ENCODE measurements around the gene GDF2. TPM values are rescaled to one million over a fixed set of nuclear protein-coding genes. Genes with fewer than 3 reads are reported as not detected.
A peak's percentile ranks its signal among the peaks of the same experiment; 100 is the strongest.

The GDF2 gene
- total and polyA plus RNA-seq, 10 of the 15 experiments (the other 5 are each of a cell fraction or from before 2014, with no cell fraction given): not detected

DNA sequence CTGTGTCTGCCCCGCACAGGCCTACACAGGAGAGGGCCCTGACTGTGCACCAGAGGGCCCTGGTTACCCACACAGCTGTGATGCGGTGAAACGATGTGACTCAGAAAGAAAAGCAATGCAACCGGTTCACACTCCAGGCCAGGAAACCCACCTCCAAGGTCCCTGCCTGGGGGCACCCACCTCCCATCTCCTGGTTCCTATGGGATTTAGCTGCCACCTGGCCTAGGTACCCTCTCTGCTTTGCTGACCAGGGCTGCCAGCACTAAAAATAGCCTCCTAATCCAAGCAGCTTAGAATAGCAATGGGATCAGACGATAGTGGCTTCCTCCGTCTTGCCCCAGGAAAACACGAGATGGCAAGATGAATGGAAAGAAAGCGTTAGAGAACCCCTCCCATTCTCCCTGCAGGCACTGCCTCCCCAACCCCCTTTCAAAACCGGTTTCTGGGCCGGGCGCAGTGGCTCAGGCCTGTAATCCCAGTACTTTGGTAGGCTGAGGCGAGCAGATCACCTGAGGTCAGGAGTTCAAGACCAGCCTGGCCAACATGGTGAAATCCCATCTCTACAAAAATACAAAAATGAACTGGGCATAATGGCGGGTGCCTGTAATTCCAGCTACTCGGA, 38.3 kb downstream of the GDF2 start:
- Histone ChIP-seq H3K36me3 (ENCODE audit: control insufficient read depth in 2 of 2, insufficient read depth in 2 of 2, low read length in 1 of 2) (no peaks in the 10 kb centered on the region), H3K27ac (ENCODE audit: control insufficient read depth, insufficient read depth) (no peak overlapping the region), H4K20me1 (ENCODE audit: control insufficient read depth, insufficient read depth) (no peaks in the 10 kb centered on the region), H2AFZ (ENCODE audit: control insufficient read depth, low read depth, low read length) (no peak overlapping the region), H3K79me2 (ENCODE audit: control insufficient read depth, insufficient read depth, low read length) (no peaks in the 10 kb centered on the region), H3K9ac (ENCODE audit: control insufficient read depth, insufficient read depth, low read length) (no peak overlapping the region), H3K9me3 (replicated peaks; ENCODE audit: control insufficient read depth, insufficient read depth, low read length) (no peaks in the 10 kb centered on the region), H3K27me3 (replicated peaks in 1 of 2; ENCODE audit: control insufficient read depth in 2 of 2, insufficient read depth in 2 of 2, low read length in 1 of 2) (no peaks in the 10 kb centered on the region; a peak in 1 of 4 replicates), H3K4me3 (no peak overlapping the region), H3K4me1 (ENCODE audit: control insufficient read depth, insufficient read depth, low read length) (no peaks in the 10 kb centered on the region), H3K4me2 (ENCODE audit: control insufficient read depth, insufficient read depth) (no peak overlapping the region)
- RAD21 ChIA-PET (ENCODE audit: unreplicated experiment): no interaction called here
- ATAC-seq (no peak), FAIRE-seq (no peak), DNase-seq (ENCODE audit: low read depth, low spot score) (no peak)
- in situ Hi-C loops (cut with MboI) (no loop called here), intact Hi-C loops (cut with micrococcal nuclease; ENCODE audit: unreplicated experiment) (no loop called here)
- SMC1A ChIA-PET (ENCODE audit: uncharacterized antibody, unreplicated experiment): no interaction called here
- BruUV-seq (replicated peaks): no TSS peak
- CTCF ChIA-PET: no interaction called here
- no peak for TF ChIP-seq HCFC1 (IDR thresholded peaks at IDR 0.05; ENCODE audit: low read length)
- TF ChIP-seq IKZF1 (conservative IDR thresholded peaks at IDR 0.05): no peak
- no peak for TF ChIP-seq NBN (IDR thresholded peaks at IDR 0.05)
- TF ChIP-seq, protein P1, sequence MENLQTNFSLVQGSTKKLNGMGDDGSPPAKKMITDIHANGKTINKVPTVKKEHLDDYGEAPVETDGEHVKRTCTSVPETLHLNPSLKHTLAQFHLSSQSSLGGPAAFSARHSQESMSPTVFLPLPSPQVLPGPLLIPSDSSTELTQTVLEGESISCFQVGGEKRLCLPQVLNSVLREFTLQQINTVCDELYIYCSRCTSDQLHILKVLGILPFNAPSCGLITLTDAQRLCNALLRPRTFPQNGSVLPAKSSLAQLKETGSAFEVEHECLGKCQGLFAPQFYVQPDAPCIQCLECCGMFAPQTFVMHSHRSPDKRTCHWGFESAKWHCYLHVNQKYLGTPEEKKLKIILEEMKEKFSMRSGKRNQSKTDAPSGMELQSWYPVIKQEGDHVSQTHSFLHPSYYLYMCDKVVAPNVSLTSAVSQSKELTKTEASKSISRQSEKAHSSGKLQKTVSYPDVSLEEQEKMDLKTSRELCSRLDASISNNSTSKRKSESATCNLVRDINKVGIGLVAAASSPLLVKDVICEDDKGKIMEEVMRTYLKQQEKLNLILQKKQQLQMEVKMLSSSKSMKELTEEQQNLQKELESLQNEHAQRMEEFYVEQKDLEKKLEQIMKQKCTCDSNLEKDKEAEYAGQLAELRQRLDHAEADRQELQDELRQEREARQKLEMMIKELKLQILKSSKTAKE (IDR thresholded peaks at IDR 0.05; ENCODE audit: low read depth, poor library complexity, severe bottlenecking): no peak
- 38% methylated on average over 14 of the region's 14 CpGs for WGBS (ENCODE audit: insufficient coverage, insufficient replicate concordance, low lambda C conversion rate, missing lambda C conversion rate)
- POLR2A ChIA-PET: no interaction called here

DNA sequence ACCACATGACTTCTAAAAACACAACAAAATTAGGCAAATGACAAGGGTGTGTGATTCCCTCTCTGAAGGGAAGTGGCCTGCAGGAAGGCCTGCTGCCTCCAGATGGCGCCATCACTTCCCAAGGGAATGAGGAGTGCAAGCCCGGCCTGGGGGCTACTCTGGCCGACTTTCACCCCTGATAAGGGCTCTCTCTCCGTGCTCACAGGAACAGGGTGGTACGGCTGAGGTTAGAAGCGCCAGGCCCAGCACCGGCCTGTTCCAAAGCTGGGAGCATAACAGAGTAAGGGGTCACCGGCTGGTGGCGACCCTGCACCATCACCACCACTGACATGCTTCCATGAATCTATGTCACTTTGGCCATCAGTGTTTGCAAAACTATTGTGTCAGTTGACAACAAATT, 39.0 kb downstream of the GDF2 start:
- Histone ChIP-seq H3K36me3 (ENCODE audit: control insufficient read depth in 2 of 2, insufficient read depth in 2 of 2, low read length in 1 of 2) (no peaks in the 10 kb centered on the region), H3K4me1 (ENCODE audit: control insufficient read depth, insufficient read depth, low read length) (no peaks in the 10 kb centered on the region), H3K9me3 (replicated peaks; ENCODE audit: control insufficient read depth, insufficient read depth, low read length) (no peaks in the 10 kb centered on the region), H4K20me1 (ENCODE audit: control insufficient read depth, insufficient read depth) (no peaks in the 10 kb centered on the region), H3K9ac (ENCODE audit: control insufficient read depth, insufficient read depth, low read length) (no peak overlapping the region), H3K4me3 (no peak overlapping the region), H3K79me2 (ENCODE audit: control insufficient read depth, insufficient read depth, low read length) (no peaks in the 10 kb centered on the region), H3K27ac (ENCODE audit: control insufficient read depth, insufficient read depth) (no peak overlapping the region), H3K27me3 (replicated peaks in 1 of 2; ENCODE audit: control insufficient read depth in 2 of 2, insufficient read depth in 2 of 2, low read length in 1 of 2) (no peaks in the 10 kb centered on the region; a peak in 1 of 4 replicates), H2AFZ (ENCODE audit: control insufficient read depth, low read depth, low read length) (no peak overlapping the region), H3K4me2 (ENCODE audit: control insufficient read depth, insufficient read depth) (no peak overlapping the region)
- 55% methylated on average over 9 of the region's 9 CpGs for WGBS (ENCODE audit: insufficient coverage, insufficient replicate concordance, low lambda C conversion rate, missing lambda C conversion rate)
- in situ Hi-C loops (cut with MboI): no loop called here
- POLR2A ChIA-PET: no interaction called here
- intact Hi-C loops (cut with micrococcal nuclease; ENCODE audit: unreplicated experiment): no loop called here
- RAD21 ChIA-PET (ENCODE audit: unreplicated experiment): no interaction called here
- FAIRE-seq: no peak
- SMC1A ChIA-PET (ENCODE audit: uncharacterized antibody, unreplicated experiment): no interaction called here
- BruUV-seq (replicated peaks): no TSS peak
- peak; percentile 55 for ATAC-seq
- TF ChIP-seq SPI1 (IDR thresholded peaks at IDR 0.05; ENCODE audit: borderline replicate concordance, insufficient read depth, low read depth, low read length) (peak; percentile 17; the same call in 1 of the 2 replicates), BRCA1 (IDR thresholded peaks at IDR 0.05; ENCODE audit: low read depth, low read length) (no peak), MEF2B (IDR thresholded peaks at IDR 0.05; ENCODE audit: partially characterized antibody, poor library complexity, severe bottlenecking) (peak; percentile 79), RAD21 (IDR thresholded peaks at IDR 0.05; ENCODE audit: insufficient read depth, low read depth, low read length) (0 out of 2 replicates have a peak, but pooled peaks have one; percentile 25), SMC3 (IDR thresholded peaks at IDR 0.05; ENCODE audit: borderline replicate concordance, low read length) (peak; percentile 41; the same call in 1 of the 2 replicates), SIX5 (IDR thresholded peaks at IDR 0.05; ENCODE audit: low read depth, low read length, severe bottlenecking) (no peak)
- TF ChIP-seq, protein P2, sequence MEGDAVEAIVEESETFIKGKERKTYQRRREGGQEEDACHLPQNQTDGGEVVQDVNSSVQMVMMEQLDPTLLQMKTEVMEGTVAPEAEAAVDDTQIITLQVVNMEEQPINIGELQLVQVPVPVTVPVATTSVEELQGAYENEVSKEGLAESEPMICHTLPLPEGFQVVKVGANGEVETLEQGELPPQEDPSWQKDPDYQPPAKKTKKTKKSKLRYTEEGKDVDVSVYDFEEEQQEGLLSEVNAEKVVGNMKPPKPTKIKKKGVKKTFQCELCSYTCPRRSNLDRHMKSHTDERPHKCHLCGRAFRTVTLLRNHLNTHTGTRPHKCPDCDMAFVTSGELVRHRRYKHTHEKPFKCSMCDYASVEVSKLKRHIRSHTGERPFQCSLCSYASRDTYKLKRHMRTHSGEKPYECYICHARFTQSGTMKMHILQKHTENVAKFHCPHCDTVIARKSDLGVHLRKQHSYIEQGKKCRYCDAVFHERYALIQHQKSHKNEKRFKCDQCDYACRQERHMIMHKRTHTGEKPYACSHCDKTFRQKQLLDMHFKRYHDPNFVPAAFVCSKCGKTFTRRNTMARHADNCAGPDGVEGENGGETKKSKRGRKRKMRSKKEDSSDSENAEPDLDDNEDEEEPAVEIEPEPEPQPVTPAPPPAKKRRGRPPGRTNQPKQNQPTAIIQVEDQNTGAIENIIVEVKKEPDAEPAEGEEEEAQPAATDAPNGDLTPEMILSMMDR (IDR thresholded peaks at IDR 0.05 in 2 of 3, conservative IDR thresholded peaks at IDR 0.05 in 1 of 3; ENCODE audit: control insufficient read depth in 2 of 3, extremely low read depth in 1 of 3, insufficient read depth in 1 of 3, low read depth in 3 of 3, low read length in 3 of 3): peak; percentile 50 to 71 (median 68)
- no peak for DNase-seq (ENCODE audit: low read depth, low spot score)
- CTCF ChIA-PET: interaction anchor here (0.6 to 1.4 kb wide), 3 partner anchors 13 to 815 kb away, joined by 3 to 4 read pairs (median 3); no protein-coding TSS in a partner anchor

All from GM12878 (cell line).